ENCODE measurements around the gene NEDD9.

- TF ChIP-seq POLR2A (IDR thresholded peaks at IDR 0.05; ENCODE audit: low read depth, low read length) (no peak), POLR2AphosphoS5 (IDR thresholded peaks at IDR 0.05; ENCODE audit: low read depth, low read length) (no peak)
Measured at GRCh38 chr6:11146117-11146826, 86.2 kb downstream of the NEDD9 start.

Measured in GM12892 (cell line).